ENCODE results near the gene CCSER1. TPM values are rescaled to one million over a fixed set of nuclear protein-coding genes. Genes with fewer than 3 reads are reported as not detected.
"Not testable (repeated sequence)": the region's sequence is repeated elsewhere in the genome, so short reads cannot be mapped to it uniquely, and the experiment has no call there.

Gene CCSER1
- total RNA-seq, 2 donors from 2014 or later, result 11.8 to 12.5 TPM

DNA sequence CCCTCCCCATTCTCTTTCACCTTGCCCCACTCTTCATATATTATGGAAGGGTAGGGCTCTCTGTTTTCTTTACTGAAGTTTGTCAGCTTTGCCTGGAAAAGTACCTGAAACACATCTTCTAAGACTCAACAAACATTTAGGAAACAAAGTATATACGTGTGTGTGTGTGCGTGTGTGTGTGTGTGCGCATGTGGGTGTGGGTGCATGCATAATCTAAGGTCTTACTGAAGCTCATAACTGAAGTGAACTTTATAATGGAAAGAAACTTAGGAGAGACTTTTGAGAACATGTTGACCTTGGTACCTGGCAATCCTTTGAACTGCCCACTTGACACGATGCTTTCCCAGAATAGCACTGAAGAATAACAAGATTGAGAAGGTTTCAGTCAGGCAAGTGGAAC is 1190.2 kb downstream of the CCSER1 start:
- Histone ChIP-seq H3K9me3 (no peaks in the 10 kb centered on the region), H3K4me1 (no peaks in the 10 kb centered on the region), H3K4me3 (no peak overlapping the region), H3K36me3 (no peaks in the 10 kb centered on the region), H3K27ac (no peak overlapping the region), H3K27me3 (no peaks in the 10 kb centered on the region)
- no peak for TF ChIP-seq CTCF (IDR thresholded peaks at IDR 0.05)
- DNase-seq (ENCODE audit: low spot score), result no peak

DNA sequence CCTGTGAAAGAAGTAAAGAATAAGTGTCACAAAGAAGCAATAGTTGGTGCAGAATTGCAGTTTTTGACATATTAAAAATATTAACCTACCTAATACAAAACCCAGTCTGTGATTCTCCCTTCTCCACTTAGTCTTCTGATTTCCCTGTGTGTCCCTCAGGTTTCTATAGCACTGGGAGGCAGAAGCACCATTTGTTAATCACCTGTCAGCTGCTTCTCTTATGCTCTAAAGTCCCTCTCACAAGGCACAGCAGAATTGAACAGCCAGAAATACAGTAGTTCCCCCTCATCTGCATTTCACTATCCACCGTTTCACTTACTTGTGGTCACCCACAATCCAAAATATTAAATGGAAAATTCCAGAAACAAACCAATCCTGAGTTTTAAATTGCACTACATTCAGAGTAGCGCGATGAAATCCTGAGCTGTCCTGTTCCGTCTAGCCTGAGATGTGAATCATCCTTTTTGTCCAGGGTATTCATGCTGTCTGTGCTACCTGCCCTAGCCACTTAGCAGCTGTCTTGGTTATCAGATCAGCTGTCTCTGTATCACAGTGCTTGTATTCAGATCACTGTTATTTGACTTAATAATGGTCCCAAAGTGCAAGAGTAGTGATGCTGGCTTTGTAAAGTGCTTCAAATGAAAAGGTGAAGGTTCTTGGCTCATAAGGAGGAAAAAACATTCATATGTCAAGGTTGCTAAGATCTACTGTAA is 1192.5 kb downstream of the CCSER1 start:
- no peak overlapping the region for H3K27ac ChIP-seq
- H3K4me3 ChIP-seq, result no peak overlapping the region
- H3K4me1 ChIP-seq, result no peaks in the 10 kb centered on the region
- DNase-seq (ENCODE audit: low spot score), result no peak
- TF ChIP-seq CTCF (IDR thresholded peaks at IDR 0.05), result no peak
- H3K9me3 ChIP-seq, result no peaks in the 10 kb centered on the region
- H3K36me3 ChIP-seq, result no peaks in the 10 kb centered on the region
- H3K27me3 ChIP-seq, result no peaks in the 10 kb centered on the region

GRCh38 chr4:91322961-91323360 is 1195.8 kb downstream of the CCSER1 start:
- TF ChIP-seq CTCF (IDR thresholded peaks at IDR 0.05), result no peak
- H3K4me1 ChIP-seq, result no peaks in the 10 kb centered on the region
- peaks cover 0 to 14% of the 10 kb centered on the region in 2 donors for H3K9me3 ChIP-seq
- no peaks in the 10 kb centered on the region for H3K36me3 ChIP-seq
- no peak for DNase-seq (ENCODE audit: low spot score)
- no peak overlapping the region for H3K27ac ChIP-seq
- no peaks in the 10 kb centered on the region for H3K27me3 ChIP-seq
- H3K4me3 ChIP-seq, result no peak overlapping the region

- no peak for DNase-seq (ENCODE audit: low spot score)
- H3K36me3 ChIP-seq, result no peaks in the 10 kb centered on the region
- H3K4me3 ChIP-seq, result no peak overlapping the region
- no peak overlapping the region for H3K27ac ChIP-seq
- H3K4me1 ChIP-seq, result no peaks in the 10 kb centered on the region
- peaks cover 0 to 15% of the 10 kb centered on the region in 2 donors for H3K9me3 ChIP-seq
- TF ChIP-seq CTCF (IDR thresholded peaks at IDR 0.05), result no peak
- no peaks in the 10 kb centered on the region for H3K27me3 ChIP-seq
Measured at GRCh38 chr4:91325495-91325894, 1198.3 kb downstream of the CCSER1 start.

GRCh38 chr4:91326167-91326566 is 1199.0 kb downstream of the CCSER1 start:
- not testable (repeated sequence) for H3K27ac ChIP-seq; H3K27me3 ChIP-seq; H3K4me1 ChIP-seq; H3K36me3 ChIP-seq; DNase-seq (ENCODE audit: low spot score); H3K4me3 ChIP-seq
- H3K9me3 ChIP-seq, result peaks cover 0 to 15% of the 10 kb centered on the region in 2 donors

- TF ChIP-seq CTCF (IDR thresholded peaks at IDR 0.05), result no peak
- H3K36me3 ChIP-seq, result no peaks in the 10 kb centered on the region
- H3K27me3 ChIP-seq, result no peaks in the 10 kb centered on the region
- H3K4me1 ChIP-seq, result no peaks in the 10 kb centered on the region
- DNase-seq (ENCODE audit: low spot score), result no peak
- no peak overlapping the region for H3K4me3 ChIP-seq
- no peak overlapping the region for H3K27ac ChIP-seq
- peaks cover 0 to 15% of the 10 kb centered on the region in 2 donors for H3K9me3 ChIP-seq
Measured at GRCh38 chr4:91330555-91331137, 1203.5 kb downstream of the CCSER1 start.
